Left renal pelvis (tissue), 4 donors: ENCODE results near the gene ADGRG7. TPM values are rescaled to one million over a fixed set of nuclear protein-coding genes. Genes with fewer than 3 reads are reported as not detected.
"Not testable (repeated sequence)": the region's sequence is repeated elsewhere in the genome, so short reads cannot be mapped to it uniquely, and the experiment has no call there.

Experiments
- DNase-seq, 4 donors: peaks; one replicate each; pipeline ENCODE4 v3.0.0-alpha.2; 2013; ENCODE audit warnings: low read depth in 4 of 4, low spot score in 3 of 4
- polyA plus RNA-seq, 4 donors: library from polyadenylated mRNA; unstranded; fragments of 120-200 nt; gene quantifications; one replicate each; pipeline ENCODE4 v1.2.1, GENCODE V29; 2013; ENCODE audit not compliant: insufficient read length in 4 of 4

ADGRG7 gene
- polyA plus RNA-seq, 4 donors = 0.17 to 0.20 TPM; not detected in 2

DNA sequence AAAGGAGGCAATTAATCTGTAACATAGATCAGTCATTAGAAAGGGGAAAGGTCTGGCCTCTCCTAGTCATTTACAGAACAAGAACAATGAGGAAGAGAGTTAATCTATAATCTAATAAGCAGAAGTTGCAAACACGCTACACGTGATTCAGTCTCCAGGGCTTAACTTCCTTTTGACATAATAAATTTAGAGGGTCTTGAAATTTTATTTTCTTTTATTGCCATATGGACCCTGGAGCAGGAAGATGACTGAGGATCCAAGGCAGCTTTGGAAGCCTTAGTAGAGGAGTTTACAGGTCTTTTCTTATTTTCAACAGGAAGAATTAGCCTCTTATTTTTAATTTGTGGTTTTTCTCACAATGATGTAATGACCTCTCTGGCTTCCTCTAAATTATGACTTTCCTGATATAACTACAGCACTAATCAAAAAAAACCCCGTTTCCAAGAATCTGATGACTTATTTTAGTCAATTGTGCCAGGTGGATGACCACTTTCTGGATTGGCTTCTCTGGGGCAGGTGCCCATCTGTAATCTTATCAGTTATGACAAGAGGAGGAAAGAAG is 32.2 kb downstream of the ADGRG7 start:
- no peak for DNase-seq

DNA sequence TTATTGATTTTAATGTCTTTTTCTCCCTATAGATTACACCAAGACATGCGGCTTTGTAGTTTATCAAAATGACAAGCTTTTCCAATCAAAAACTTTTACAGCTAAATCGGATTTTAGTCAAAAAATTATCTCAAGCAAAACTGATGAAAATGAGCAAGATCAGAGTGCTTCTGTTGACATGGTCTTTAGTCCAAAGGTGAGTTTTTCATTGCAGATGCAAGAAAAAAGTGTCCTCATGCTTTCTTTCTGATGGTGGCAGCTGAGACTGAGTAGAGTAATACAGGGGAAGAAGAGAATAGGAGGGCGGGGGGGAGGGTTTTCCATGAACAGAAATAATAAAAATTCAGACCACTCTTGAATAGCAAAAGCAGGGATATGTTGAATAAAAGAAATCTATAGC is 36.5 kb downstream of the ADGRG7 start:
- no peak for DNase-seq

DNA sequence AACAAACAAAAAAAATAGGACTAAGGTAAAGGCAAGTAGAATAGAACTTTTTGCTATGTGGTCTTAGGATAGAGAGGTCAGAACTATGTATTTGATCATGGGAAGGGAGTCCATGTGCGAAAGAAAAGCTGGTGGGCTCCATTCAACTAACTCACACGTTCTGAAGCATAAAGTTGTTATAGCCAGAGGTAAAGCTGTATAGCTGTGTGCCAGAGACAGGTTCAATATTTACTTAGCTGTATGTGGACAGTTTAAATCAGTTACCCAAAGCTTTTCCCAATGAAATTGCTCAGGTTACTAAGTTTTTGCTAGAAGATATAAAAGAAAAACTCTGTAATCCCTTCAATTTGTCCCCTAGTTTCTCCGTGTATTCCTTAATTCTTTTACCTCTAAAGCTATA is 37.8 kb downstream of the ADGRG7 start:
- no peak for DNase-seq

DNA sequence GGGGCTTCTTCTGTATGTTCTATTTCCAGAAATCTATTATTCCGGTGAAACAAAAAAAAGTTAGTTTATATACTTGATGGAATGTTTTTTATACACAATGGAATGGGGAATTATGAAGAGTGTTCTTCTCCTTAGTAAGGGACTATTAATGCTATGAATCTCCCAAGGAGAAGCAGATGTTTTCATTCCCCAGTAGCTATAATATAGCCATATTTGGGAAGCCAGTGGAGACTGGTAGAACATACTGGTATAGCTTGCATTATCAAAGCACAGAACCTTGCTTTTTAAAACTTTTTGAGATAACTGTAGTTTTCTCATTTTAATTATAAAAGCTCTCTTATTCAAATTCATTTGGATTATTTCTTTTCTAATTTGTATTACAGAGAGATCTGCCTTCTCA is 38.3 kb downstream of the ADGRG7 start:
- DNase-seq = no peak

DNA sequence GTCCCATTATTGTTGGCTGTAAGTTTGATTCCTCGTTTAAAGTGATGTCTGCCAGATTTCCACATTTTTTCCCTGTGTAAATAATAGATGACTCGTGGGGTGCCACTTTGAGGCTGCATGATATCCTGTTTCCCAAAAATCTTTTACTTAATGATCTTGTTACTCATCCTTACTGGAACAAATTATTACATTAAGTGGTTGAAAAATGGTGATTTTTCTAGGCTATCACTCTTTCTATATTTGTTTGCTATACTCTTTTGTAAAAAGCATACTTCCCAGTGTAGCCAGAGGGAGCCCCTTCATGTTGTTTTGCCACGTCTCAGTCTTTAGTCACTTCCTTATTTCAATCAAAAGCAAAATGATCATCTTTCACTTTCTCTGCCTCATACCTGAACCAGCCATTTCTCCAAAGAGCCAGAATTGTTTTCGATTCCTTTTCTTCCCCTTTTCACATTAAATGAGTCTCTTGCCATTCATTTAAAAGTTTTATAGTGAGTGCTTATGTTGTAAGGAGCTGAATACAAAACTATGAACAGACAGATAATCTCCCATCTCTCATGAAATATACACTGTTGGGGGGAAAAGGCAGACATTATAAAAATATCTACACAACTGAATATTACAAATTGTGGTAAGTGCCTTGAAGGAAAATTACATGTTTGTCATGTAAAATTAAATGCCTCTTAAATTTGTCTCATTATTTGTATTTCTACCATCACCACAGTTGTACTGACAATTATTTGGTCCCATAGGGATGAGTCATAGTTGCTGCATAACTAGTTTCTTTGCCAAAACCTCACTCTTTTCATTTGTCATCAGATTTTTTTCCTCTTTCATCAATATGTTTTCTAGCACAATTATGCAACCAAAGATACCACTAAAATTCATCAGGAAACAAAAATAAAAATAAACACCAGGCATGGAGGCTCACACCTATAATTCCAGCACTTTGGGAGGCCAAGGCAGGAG is 41.5 kb downstream of the ADGRG7 start:
- DNase-seq = no peak

DNA sequence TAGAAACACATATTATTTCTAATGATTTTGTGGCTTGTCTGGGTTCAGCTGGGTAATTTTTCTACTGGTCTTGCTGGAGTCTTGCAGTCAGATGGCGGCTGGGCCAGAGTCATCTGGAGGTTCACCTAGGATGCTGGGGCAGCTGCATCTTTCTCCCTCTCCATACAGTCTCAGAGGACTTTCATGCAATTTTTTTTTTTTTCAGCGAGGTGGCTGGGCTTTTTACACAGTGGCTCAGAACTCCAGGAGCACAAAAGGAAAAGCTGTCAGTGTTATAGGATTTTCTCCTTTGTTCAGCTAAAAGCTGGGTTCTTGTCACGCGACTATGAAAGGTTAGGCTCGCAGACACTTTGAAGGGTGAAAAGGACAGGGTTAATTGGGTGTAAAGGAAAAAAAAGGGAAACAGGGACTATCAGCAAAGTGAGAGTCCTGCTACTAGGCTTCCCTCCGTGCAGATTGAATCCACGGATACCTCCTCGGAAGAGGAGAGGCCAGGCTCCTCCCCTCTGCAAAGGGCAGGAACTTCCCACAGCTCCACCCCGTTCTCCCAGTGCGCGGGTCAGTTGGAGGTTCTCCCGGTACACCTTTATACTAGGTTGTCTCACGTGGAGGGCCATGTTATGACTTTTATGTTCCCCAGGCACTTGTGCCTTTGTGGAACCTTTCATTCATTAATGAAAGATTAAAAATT is 44.3 kb downstream of the ADGRG7 start:
- DNase-seq = no peak

DNA sequence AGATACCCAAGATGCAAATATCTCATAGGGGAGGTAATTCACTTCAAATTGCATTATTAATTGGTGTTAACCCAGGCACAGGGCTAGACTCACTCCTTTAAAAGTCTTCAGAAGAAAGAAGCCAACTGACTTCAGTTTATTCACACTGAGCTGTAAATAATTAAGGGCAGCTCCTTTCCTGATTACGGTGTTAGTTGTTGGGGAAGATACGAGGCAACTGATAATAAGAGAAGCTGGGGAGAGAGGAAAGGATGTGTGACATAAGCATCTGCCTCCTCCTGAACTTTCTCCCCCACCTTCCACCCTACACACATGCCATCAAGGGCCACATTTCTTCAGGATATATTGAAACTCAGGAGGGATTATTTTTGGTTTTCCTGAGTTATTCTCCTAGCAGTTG is 47.5 kb downstream of the ADGRG7 start:
- DNase-seq = no peak

DNA sequence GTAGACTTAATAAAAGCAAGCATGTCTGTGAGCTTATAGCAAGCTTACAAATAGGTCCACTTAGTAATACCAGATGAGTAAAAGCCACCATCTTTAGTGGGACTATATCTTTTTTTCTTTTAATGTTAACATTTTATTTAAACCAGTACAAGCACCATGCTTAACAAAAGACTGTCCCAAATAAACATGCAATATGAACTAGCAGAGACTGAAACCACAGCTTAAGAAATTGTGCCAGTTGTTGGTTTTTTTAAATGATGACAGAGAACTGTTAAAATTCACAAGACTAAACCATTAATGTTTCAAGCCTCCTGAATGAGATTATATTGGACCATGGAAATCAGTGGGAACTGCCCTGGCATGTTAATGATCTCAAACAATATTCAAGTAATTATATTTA is 51.9 kb downstream of the ADGRG7 start:
- DNase-seq = not testable (repeated sequence)

DNA sequence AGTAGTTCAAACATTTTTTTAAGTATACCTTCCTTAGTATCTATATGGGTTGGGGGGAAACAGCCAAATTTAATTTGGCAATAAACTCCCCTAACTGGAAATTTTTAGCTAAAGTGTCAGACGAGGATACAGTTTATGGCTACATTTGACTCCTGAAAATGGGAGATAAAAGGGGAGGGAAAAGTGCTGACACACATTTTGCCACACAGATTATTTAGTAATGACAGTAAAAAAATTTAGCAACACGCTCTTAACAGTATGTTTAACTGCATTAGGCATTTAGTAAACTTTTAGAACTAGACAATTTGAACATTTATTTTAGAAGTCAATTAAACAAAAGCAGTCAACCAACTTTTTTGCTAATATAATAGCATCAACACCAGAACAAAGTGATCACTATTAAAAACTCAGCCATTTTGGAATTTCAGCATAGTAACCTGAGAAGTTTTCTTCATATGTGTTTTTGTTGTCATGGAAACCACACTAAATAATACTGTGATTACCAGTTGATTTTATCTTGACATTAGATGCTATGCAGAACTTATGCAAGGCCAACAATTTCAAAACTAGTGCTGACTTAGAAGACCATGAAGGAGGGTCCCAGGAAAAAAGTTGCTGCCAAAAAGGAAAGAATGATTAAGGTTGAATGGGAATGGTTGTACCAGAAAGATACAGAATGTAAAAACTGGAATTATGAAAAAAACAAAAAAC is 52.9 kb downstream of the ADGRG7 start:
- DNase-seq = no peak

DNA sequence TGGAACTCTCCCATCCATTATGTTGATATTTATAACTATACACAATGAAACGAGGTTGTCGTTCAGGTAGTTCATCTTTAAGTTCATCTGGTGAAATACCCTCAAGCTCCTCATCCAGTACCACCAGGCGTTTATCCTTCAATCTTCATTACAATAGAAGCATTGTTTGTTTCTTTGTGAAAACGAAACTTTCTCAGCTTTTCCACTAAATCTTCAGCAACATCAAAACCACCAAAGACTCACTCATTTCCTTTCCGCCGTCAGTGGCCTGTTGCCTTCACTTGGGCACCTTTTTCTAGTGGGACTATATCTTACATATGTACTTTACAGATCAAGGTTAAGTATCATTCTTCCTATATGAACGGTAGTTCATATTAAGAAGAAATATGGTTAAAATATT is 55.8 kb downstream of the ADGRG7 start:
- no peak for DNase-seq

DNA sequence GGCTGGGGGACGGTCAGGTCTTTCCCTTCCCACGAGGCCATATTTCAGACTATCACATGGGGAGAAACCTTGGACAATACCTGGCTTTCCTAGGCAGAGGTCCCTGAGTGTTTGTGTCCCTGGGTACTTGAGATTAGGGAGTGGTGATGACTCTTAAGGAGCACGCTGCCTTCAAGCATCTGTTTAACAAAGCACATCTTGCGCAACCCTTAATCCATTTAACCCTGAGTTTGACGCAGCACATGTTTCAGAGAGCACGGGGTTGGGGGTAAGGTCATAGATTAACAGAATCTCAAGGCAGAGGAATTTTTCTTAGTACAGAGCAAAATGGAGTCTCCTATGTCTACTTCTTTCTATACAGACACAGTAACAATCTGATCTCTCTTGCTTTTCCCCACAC is 57.3 kb downstream of the ADGRG7 start:
- not testable (repeated sequence) for DNase-seq

DNA sequence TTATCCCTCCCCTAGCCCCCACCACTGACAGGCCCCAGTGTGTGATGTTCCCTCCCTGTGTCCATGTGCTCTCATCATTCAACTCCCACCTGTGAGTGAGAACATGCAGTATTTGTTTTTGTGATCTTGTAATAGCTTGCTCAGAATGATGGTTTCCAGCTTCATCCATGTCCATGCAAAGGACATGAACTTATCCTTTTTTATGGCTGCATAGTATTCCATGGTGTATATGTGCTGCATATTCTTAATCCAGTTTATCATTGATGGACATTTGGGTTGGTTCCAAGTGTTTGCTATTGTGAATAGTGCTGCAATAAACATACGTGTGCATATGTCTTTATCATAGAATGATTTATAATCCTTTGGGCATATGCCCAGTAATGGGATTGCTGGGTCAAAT is 57.9 kb downstream of the ADGRG7 start:
- not testable (repeated sequence) for DNase-seq

DNA sequence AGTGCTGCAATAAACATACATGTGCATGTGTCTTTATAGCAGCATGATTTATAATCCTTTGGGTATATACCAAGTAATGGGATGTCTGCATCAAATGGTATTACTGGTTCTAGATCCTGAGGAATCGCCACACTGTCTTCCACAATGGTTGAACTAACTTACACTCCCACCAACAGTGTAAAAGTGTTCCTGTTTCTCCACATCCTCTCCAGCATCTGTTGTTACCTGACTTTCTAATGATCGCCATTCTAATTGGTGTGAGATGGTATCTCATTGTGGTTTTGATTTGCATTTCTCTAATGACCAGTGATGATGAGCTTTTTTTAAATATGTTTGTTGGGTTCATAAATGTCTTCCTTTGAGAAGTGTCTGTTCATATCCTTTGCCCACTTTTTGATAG is 61.6 kb downstream of the ADGRG7 start:
- DNase-seq = not testable (repeated sequence)

DNA sequence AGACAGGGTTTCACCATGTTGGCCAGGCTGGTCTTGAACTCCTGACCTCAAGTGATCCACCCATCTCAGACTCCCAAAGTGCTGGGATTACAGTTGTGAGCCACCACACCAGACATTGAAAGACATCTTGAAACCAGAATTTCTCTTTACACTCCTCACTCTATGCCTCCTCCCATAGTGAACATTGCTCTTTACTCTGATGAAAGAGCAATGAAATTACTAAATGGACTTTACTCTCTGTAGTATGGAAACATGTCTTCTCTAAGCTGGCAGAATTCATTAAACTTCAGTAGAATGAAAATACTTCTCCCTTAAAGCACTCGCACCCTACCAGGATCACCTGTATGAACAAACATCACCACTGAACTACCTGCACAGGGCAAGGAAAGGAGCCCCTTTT is 72.1 kb downstream of the ADGRG7 start:
- no peak for DNase-seq

DNA sequence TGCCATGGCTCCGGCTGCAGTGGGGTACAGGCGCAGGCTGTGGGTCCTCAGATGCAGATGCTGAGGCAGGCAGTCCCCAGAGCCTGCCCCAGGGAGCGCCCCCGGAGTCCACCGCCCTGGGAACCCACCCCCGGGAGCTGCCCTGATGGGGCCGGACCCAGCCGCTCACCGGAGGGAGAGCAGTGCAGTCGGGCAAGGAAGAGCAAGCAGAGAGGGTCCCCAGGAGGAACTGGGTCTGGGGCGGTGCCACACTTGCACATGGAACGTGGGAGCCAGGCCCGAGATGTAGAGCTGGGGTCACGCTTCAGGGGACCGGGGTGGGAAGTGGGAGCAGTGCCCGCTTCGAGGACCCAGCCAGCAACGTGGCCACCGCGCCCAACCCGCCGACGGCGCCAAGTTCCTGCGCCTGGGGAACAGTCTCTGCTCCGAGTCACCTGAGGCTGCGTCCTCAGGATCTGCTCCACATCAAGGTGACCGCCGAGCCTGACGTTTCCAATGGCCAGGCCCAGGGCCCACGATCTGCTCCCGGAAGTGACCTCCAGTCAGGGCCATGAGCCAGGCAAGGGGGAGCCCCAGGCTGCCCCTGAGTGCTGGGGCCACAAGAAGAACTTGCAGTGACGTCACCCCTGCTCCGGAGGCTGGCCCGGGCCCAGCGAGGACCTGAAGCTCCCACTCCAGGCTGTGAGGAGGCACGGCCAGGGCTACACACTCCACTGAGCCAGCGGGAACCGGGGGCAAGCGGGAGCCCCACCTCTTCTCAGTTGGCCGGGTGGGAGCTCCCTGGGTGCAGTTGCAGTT is 72.9 kb downstream of the ADGRG7 start:
- no peak for DNase-seq

DNA sequence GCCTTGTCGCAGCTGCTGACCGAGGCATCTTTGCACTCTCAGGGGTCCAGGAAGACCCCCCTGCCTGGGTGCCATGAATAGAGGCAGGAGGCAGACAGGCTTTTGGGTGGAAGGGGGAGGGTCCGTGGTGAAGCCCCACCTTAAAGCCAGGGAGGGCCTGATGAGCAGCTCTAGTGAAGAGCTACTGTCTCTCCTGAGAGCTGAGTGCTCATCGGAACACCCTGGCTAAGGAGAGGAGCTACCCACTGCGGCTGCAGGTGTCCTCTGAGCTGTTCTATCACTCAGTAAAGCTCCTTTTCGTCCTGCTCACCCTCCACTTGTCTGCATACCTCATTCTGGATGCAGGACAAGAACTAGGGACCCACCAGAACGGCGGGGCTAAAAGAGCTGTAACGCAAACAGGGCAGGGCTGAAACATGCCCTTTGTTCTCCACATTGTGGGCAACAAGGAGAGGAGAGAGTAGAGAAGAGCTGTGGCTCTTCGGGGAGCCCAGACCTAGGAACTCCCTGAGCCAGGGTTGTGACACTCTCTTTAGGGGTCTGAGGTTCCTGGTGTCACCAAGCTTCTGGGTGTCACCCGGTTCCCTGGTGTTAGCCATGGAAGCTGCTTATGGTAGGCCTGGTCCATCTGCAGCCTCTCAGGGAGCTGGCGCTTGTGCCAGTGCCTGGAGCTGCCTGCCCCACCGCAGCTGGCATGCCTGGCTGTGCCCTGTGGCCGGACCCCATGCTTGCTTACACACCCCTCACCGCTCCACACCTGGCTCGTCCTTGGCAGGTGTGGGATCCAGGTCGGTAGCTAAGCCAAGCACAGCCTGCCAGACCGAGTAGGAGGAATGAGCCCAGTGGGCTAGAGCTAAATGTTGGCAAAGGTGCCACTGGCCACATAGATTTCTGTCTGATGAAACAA is 73.7 kb downstream of the ADGRG7 start:
- no peak for DNase-seq

DNA sequence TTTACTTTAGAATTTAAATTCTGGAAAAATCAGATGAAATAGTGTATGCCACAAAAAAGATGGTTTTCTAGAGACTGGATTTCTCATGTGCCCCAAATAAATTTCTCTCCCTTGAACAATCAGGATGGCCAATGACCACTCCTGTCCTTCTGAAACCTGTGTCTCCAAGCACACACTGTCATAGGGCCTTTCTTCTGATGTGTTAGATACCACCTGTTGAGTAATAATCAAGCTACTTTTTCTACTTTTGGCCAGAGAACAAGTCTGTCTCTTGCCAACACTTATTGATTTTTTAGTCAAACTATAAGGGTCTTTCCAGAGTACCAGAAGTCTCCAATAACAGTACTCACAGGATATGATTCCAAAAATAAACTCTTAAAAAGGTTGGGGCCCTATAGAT is 83.8 kb downstream of the ADGRG7 start:
- DNase-seq = no peak

DNA sequence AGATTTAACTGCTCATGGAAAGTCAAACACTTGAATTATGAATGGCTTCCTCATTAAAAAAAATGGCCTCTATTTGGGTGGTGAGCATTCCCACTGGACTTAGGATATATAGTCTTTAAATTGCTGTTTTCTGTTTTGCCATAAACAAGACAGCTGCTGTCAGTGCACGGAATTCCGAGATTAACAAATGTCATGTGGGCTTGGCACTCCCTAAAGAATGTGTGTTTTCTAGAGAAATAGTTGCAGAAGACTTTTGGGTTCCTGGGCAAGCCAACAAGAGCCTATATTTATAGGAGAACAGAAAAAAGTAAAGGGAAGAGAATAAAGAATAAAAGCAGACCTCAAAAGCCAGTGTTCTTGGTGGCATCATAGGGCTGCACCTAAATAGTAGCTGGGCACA is 86.3 kb downstream of the ADGRG7 start:
- DNase-seq = no peak

DNA sequence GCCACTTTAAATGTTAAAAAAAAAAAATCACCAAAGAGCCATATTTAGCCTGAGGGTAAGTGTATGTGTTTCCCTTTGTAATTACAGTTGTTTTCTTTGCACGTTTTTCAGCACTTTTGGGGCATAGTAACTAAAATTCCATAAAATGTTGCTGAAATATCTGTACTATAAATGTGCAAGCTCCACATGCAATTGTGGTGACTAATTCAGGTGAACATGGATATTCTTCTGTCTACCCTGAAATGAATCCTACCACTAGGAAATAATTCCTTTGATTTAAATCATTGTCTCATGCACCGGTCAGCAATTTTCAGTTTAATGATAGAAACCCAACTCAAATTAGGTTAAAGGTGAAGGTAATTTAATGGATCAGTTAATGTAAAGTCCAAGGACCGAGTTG is 86.8 kb downstream of the ADGRG7 start:
- no peak for DNase-seq
